Right lobe of liver (tissue), 6 donors: ENCODE results near the gene ARHGAP15. TPM values are rescaled to one million over a fixed set of nuclear protein-coding genes. Genes with fewer than 3 reads are reported as not detected.

ENCODE experiments used
- ATAC-seq, 4 donors: fragments of 200-7000 bp; cut with Tn5 transposase; one replicate each; pipeline ENCODE4 v1.9.1; 2020; ENCODE audit warnings: mild to moderate bottlenecking in 4 of 4, moderate library complexity in 4 of 4
- DNase-seq, 3 donors: peaks; one replicate each; pipeline ENCODE4 v3.0.0-alpha.2; 2020
- H3K27ac ChIP-seq, 3 donors: fragments of 200-600 bp; one replicate each; pipeline ENCODE4 v1.8.0; 2022
- H3K27me3 ChIP-seq, 2 donors: fragments of 200-600 bp; one replicate each; pipeline ENCODE4 v1.8.0; 2022
- H3K36me3 ChIP-seq, 4 donors: fragments of 200-600 bp; sonication (generic) in 1 of 4; one replicate each; pipeline versions ENCODE4 v1.5.1 to v1.8.0; 2017 to 2022; ENCODE audit warnings: control low read depth in 1 of 4
- H3K4me1 ChIP-seq, 4 donors: fragments of 200-600 bp; sonication (generic) in 1 of 4; one replicate each; pipeline versions ENCODE4 v1.5.1 to v1.8.0; 2017 to 2022; ENCODE audit warnings: control low read depth in 1 of 4
- H3K4me3 ChIP-seq, 3 donors: fragments of 200-600 bp; one replicate each; pipeline ENCODE4 v1.8.0; 2022
- H3K9me3 ChIP-seq, 4 donors: fragments of 200-600 bp; sonication (generic) in 1 of 4; one replicate each; pipeline versions ENCODE4 v1.5.1 to v1.8.0; 2017 to 2022; ENCODE audit warnings: control low read depth in 1 of 4
- CTCF ChIP-seq, 4 donors: fragments of 200-600 bp in 3 of 4; fragments of 450-650 bp in 1 of 4; IDR thresholded peaks; one replicate each; pipeline versions ENCODE4 v1.5.1 to v1.8.0; 2016 to 2022; ENCODE audit warnings: antibody characterized with exemption in 4 of 4, mild to moderate bottlenecking in 2 of 4
- POLR2A ChIP-seq: fragments of 450-650 bp; IDR thresholded peaks from one replicate; pipeline ENCODE4 v1.6.1; 2017; ENCODE audit warnings: antibody characterized with exemption, mild to moderate bottlenecking
- WGBS: methylation state at CpG from one replicate; pipeline ENCODE4 v1.1.6; 2018; ENCODE audit warnings: low coverage, low lambda C conversion rate; ENCODE audit not compliant: insufficient coverage; ENCODE audit errors: missing lambda C conversion rate; 5-methylcytosine and 5-hydroxymethylcytosine counted together
- intact Hi-C, 2 donors: fragments of 100-400 bp; cut with DNase I; formaldehyde crosslinking; loops; one replicate each; pipeline versions ENCODE4 v1.11.2 to v1.14.1; 2022
- total RNA-seq, 6 experiments: library from RNA; depleted of rRNA in 2 of 6; stranded (reverse); fragments of >200 nt in 2 of 6; fragmentation: NEBNext Ultra II Directional in 3 of 6; extraction: Animal tissue kit (Norgen Biotek cat#: 25700) in 3 of 6; gene quantifications; one replicate each; pipeline versions ENCODE4 v1.1.0 to v1.2.4, GENCODE V29; 2016 to 2023
- donor health status: DM: no; HTN: yes; CAD: no.
- donor health status: DM: no; HTN: no; CAD: no.
- donor health status: DM: no; HTN: no; CAD: no.
- donor health status: DM: no; HTN: yes; CAD: no.
- donor health status: DM: no; HTN: yes; CAD: no.

Gene ARHGAP15
- total RNA-seq, 6 experiments from 2014 or later: 3.3 to 8.2 (median 6.6) TPM

- Histone ChIP-seq H3K27ac (no peak overlapping the region), H3K27me3 (no peaks in the 10 kb centered on the region), H3K4me3 (no peak overlapping the region), H3K4me1 (peaks cover 0 to 7% (median 0%) of the 10 kb centered on the region in 4 donors), H3K36me3 (no peaks in the 10 kb centered on the region), H3K9me3 (no peaks in the 10 kb centered on the region)
- DNase-seq: no peak
- ATAC-seq: no peak
- no peak for TF ChIP-seq CTCF (IDR thresholded peaks at IDR 0.05)
- TF ChIP-seq POLR2A: no peak
- WGBS: 70% methylated on average over 4 of the region's 4 CpGs
- intact Hi-C loops: no loop called here
These were observed 34.3 kb downstream of the ARHGAP15 start for GRCh38 chr2:143163499-143163898.

GRCh38 chr2:143165291-143165690, 36.1 kb downstream of the ARHGAP15 start:
- intact Hi-C loops: no loop called here
- H3K9me3 ChIP-seq: no peaks in the 10 kb centered on the region
- DNase-seq (no peak), ATAC-seq (no peak)
- H3K27ac ChIP-seq: no peak overlapping the region
- TF ChIP-seq CTCF (IDR thresholded peaks at IDR 0.05) (no peak), POLR2A (no peak)
- WGBS: 45% methylated on average over 1 of the region's 1 CpG
- peaks cover 0 to 7% (median 0%) of the 10 kb centered on the region in 4 donors for H3K4me1 ChIP-seq
- H3K36me3 ChIP-seq: no peaks in the 10 kb centered on the region
- H3K27me3 ChIP-seq: no peaks in the 10 kb centered on the region
- H3K4me3 ChIP-seq: no peak overlapping the region

- no peak overlapping the region for H3K27ac ChIP-seq
- ATAC-seq (no peak), DNase-seq (no peak)
- WGBS: 57% methylated on average over 1 of the region's 1 CpG
- H3K4me1 ChIP-seq: no peaks in the 10 kb centered on the region
- intact Hi-C loops: no loop called here
- no peaks in the 10 kb centered on the region for H3K9me3 ChIP-seq
- no peaks in the 10 kb centered on the region for H3K36me3 ChIP-seq
- no peak overlapping the region for H3K4me3 ChIP-seq
- TF ChIP-seq CTCF (IDR thresholded peaks at IDR 0.05) (no peak), POLR2A (no peak)
- H3K27me3 ChIP-seq: no peaks in the 10 kb centered on the region
These were observed 39.9 kb downstream of the ARHGAP15 start for GRCh38 chr2:143169105-143169504.

- H3K4me1 ChIP-seq: no peaks in the 10 kb centered on the region
- 17% methylated on average over 2 of the region's 2 CpGs for WGBS
- no peaks in the 10 kb centered on the region for H3K27me3 ChIP-seq
- H3K36me3 ChIP-seq: no peaks in the 10 kb centered on the region
- H3K4me3 ChIP-seq: no peak overlapping the region
- H3K9me3 ChIP-seq: no peaks in the 10 kb centered on the region
- DNase-seq (no peak), ATAC-seq (no peak)
- TF ChIP-seq POLR2A (no peak), CTCF (IDR thresholded peaks at IDR 0.05) (peak in 2 of 4 donors; percentile 10 to 13)
- no peak overlapping the region for H3K27ac ChIP-seq
- intact Hi-C loops: no loop called here
These were observed 42.6 kb downstream of the ARHGAP15 start for GRCh38 chr2:143171817-143172216.

GRCh38 chr2:143175438-143175837, 46.2 kb downstream of the ARHGAP15 start:
- no peak for TF ChIP-seq CTCF (IDR thresholded peaks at IDR 0.05)
- no peak for TF ChIP-seq POLR2A
- Histone ChIP-seq H3K9me3 (no peaks in the 10 kb centered on the region), H3K27ac (no peak overlapping the region), H3K4me1 (no peaks in the 10 kb centered on the region), H3K27me3 (no peaks in the 10 kb centered on the region), H3K4me3 (no peak overlapping the region), H3K36me3 (no peaks in the 10 kb centered on the region)
- DNase-seq (no peak), ATAC-seq (no peak)
- 90% methylated on average over 2 of the region's 2 CpGs for WGBS
- intact Hi-C loops: no loop called here
